ENCODE data around the gene NLRP9. TPM values are rescaled to one million over a fixed set of nuclear protein-coding genes. Genes with fewer than 3 reads are reported as not detected.

NLRP9 gene
- total and polyA plus RNA-seq, 12 donors = not detected

GRCh38 chr19:55693336-55693974 lies 44.7 kb downstream of the NLRP9 start:
- TF ChIP-seq, protein P1, sequence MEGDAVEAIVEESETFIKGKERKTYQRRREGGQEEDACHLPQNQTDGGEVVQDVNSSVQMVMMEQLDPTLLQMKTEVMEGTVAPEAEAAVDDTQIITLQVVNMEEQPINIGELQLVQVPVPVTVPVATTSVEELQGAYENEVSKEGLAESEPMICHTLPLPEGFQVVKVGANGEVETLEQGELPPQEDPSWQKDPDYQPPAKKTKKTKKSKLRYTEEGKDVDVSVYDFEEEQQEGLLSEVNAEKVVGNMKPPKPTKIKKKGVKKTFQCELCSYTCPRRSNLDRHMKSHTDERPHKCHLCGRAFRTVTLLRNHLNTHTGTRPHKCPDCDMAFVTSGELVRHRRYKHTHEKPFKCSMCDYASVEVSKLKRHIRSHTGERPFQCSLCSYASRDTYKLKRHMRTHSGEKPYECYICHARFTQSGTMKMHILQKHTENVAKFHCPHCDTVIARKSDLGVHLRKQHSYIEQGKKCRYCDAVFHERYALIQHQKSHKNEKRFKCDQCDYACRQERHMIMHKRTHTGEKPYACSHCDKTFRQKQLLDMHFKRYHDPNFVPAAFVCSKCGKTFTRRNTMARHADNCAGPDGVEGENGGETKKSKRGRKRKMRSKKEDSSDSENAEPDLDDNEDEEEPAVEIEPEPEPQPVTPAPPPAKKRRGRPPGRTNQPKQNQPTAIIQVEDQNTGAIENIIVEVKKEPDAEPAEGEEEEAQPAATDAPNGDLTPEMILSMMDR (IDR thresholded peaks at IDR 0.05) = no peak
- no peaks in the 10 kb centered on the region for H3K4me1 ChIP-seq
- intact Hi-C loops (cut with DNase I) = no loop called here
- no peaks in the 10 kb centered on the region for H3K9me3 ChIP-seq
- no peak overlapping the region for H3K27ac ChIP-seq
- H3K27me3 ChIP-seq = no peaks in the 10 kb centered on the region
- 95 to 96% methylated on average over 20 of the region's 20 CpGs for WGBS, 2 donors
- peaks cover 0 to 100% (median 74%) of the 10 kb centered on the region in 9 donors for H3K36me3 ChIP-seq
- ATAC-seq (no peak), DNase-seq (no peak)
- H3K4me3 ChIP-seq = no peak overlapping the region

DNA sequence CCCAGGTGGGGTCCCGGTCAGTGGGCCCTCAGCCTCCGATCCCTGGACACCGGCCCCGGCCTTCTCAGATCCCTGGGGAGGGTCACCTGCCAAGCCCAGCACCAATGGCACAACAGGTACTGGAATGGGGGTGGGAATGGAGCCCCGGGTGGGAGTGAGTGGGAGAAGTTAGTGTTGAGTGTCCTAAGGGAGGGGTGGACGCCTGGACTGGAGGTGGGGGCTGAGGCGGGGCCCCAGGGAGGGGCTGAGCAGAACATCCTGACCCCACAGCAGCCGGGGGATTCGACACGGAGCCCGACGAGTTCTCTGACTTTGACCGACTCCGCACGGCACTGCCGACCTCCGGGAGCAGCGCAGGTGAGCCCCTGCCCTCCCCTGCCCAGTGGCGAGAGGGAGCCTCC lies 45.5 kb downstream of the NLRP9 start:
- no peaks in the 10 kb centered on the region for H3K27me3 ChIP-seq
- no peaks in the 10 kb centered on the region for H3K9me3 ChIP-seq
- H3K4me1 ChIP-seq = peaks cover 0 to under 1% (median 0%) of the 10 kb centered on the region in 9 donors
- DNase-seq (no peak), ATAC-seq (no peak)
- H3K4me3 ChIP-seq = no peak overlapping the region
- TF ChIP-seq, protein P1 (IDR thresholded peaks at IDR 0.05) = no peak
- intact Hi-C loops (cut with DNase I) = no loop called here
- H3K36me3 ChIP-seq = peaks cover 0 to 100% (median 74%) of the 10 kb centered on the region in 9 donors
- no peak overlapping the region for H3K27ac ChIP-seq
- WGBS, 2 donors = 91 to 93% methylated on average over 19 of the region's 19 CpGs

DNA sequence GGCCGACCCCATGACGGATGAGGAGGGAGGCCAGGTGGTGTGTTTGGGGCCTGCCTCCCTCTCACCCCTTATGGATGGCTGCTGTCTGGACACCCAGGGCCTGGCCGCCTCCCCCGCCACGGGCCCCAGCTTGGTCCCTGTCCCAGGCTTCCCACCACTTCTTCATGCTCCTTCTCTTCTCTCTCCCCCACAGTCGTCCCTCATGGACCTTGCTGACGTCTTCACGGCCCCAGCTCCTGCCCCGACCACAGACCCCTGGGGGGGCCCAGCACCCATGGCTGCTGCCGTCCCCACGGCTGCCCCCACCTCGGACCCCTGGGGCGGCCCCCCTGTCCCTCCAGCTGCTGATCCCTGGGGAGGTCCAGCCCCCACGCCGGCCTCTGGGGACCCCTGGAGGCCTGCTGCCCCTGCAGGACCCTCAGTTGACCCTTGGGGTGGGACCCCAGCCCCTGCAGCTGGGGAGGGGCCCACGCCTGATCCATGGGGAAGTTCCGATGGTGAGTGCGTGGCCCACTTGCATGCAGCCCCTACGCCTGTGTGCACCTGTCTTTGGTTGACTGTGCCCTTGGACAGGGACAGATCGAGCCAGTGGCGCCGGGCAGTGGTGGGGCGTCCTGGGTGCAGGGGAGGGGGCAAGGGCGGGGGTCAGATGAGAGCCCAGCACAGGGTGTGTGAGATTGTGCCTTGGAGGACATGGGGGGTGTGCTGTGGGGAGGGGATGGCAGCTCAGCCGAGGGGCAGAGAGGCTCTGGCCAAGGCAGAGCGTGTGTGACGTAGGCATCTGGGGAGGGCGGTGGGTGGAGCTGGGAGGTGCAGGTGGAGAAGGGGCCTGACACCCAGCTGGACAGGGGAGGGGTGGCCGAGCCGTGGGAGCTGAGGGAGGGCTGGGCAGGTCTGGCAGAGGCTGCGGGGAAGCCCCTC lies 46.4 kb downstream of the NLRP9 start:
- Histone ChIP-seq H3K36me3 (peaks cover 0 to 100% (median 70%) of the 10 kb centered on the region in 9 donors), H3K27ac (no peak overlapping the region), H3K27me3 (no peaks in the 10 kb centered on the region), H3K9me3 (no peaks in the 10 kb centered on the region), H3K4me3 (no peak overlapping the region), H3K4me1 (peaks cover 0 to 9% (median 0%) of the 10 kb centered on the region in 9 donors)
- intact Hi-C loops (cut with DNase I) = no loop called here
- TF ChIP-seq, protein P1 (IDR thresholded peaks at IDR 0.05) = no peak
- DNase-seq = no peak
- 95% methylated on average over 31 of the region's 31 CpGs for WGBS, 2 donors
- ATAC-seq = no peak

DNA sequence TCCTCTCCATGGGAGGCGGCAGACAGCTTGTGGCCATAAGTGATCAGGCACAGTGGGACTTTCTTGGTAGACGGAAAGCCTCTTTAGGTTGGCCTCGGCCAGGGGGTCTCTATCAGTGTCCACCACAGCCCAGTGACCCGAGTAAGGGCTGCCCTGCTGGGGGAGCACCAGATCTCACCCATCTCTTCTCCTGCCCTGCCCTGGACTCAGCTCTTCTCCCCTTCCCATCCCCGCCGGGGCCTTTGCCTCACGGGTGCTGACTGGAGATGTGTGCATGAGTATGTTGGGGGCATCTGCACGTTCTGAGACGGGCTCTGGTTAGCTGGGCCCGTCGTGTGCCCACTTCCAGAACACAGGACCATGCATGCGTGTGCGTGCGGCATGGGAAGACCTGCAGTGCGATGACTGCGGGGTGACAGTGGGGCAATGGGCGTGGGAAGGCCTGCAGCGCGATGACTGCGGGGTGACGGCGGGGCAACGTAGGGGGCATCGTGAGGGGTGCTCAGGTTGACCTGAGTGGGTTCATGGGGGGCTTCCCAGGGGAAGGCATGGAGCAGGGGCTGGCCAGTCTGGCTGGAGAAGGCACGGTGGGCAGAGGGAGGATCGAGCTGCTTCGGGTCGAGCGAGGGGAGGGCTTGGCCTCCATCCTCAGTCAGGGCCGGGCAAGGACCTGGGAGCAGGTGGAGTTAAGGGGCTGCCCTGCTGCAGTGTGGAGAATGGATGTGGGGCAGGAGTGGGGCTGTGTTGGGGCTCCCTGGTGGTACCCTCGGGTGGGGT lies 47.2 kb downstream of the NLRP9 start:
- TF ChIP-seq, protein P1 (IDR thresholded peaks at IDR 0.05) = no peak
- H3K9me3 ChIP-seq = no peaks in the 10 kb centered on the region
- intact Hi-C loops (cut with DNase I) = no loop called here
- peaks cover 0 to 99% (median 65%) of the 10 kb centered on the region in 9 donors for H3K36me3 ChIP-seq
- ATAC-seq (no peak), DNase-seq (no peak)
- H3K27ac ChIP-seq = no peak overlapping the region
- H3K27me3 ChIP-seq = no peaks in the 10 kb centered on the region
- WGBS, 2 donors = 92 to 93% methylated on average over 31 of the region's 31 CpGs
- H3K4me3 ChIP-seq = no peak overlapping the region
- H3K4me1 ChIP-seq = peaks cover 0 to 15% (median 0%) of the 10 kb centered on the region in 9 donors
